Peyer's patch (tissue), 4 donors: ENCODE measurements around the gene BICRAL. TPM values are rescaled to one million over a fixed set of nuclear protein-coding genes. Genes with fewer than 3 reads are reported as not detected.

Experiments
- DNase-seq, 3 donors: peaks; one replicate each; pipeline ENCODE4 v3.0.0-alpha.2; 2017 to 2019
- H3K27ac ChIP-seq, 4 donors: fragments of 200-600 bp; sonication (generic); one replicate each; pipeline ENCODE4 v1.5.1; 2016 to 2019
- H3K27me3 ChIP-seq, 2 donors: fragments of 200-600 bp; sonication (generic); one replicate each; pipeline ENCODE4 v1.5.1; 2019
- H3K36me3 ChIP-seq, 3 donors: fragments of 200-600 bp; sonication (generic); one replicate each; pipeline ENCODE4 v1.5.1; 2016 to 2019
- H3K4me1 ChIP-seq, 4 donors: fragments of 200-600 bp; sonication (generic); one replicate each; pipeline ENCODE4 v1.5.1; 2016 to 2019
- H3K4me3 ChIP-seq, 4 donors: fragments of 200-600 bp; sonication (generic); 1 replicate in 3 of 4; 2 replicates in 1 of 4; pipeline ENCODE4 v1.5.1; 2016 to 2019; ENCODE audit warnings: mild to moderate bottlenecking in 1 of 4
- H3K9me3 ChIP-seq, 4 donors: fragments of 200-600 bp; sonication (generic); one replicate each; pipeline ENCODE4 v1.5.1; 2016 to 2019; ENCODE audit warnings: mild to moderate bottlenecking in 1 of 4
- CTCF ChIP-seq, 6 experiments: fragments of 450-650 bp in 4 of 6; fragments of 200-600 bp in 2 of 6; sonication (generic) in 1 of 6; IDR thresholded peaks; one replicate each; pipeline ENCODE4 v1.5.1; 2017 to 2019; ENCODE audit warnings: antibody characterized with exemption in 6 of 6, mild to moderate bottlenecking in 3 of 6, moderate library complexity in 1 of 6
- POLR2A ChIP-seq, 2 donors: fragments of 450-650 bp; IDR thresholded peaks; one replicate each; pipeline ENCODE4 v1.5.1; 2017; ENCODE audit warnings: antibody characterized with exemption in 2 of 2, mild to moderate bottlenecking in 2 of 2, moderate library complexity in 2 of 2
- total RNA-seq, 4 donors: library from RNA; depleted of rRNA; stranded (reverse); fragments of >200 nt; gene quantifications; one replicate each; pipeline ENCODE4 v1.1.0, GENCODE V29; 2016

Gene BICRAL
- total RNA-seq, 4 donors from 2014 or later = 15.3 to 20.1 (median 17.1) TPM

DNA sequence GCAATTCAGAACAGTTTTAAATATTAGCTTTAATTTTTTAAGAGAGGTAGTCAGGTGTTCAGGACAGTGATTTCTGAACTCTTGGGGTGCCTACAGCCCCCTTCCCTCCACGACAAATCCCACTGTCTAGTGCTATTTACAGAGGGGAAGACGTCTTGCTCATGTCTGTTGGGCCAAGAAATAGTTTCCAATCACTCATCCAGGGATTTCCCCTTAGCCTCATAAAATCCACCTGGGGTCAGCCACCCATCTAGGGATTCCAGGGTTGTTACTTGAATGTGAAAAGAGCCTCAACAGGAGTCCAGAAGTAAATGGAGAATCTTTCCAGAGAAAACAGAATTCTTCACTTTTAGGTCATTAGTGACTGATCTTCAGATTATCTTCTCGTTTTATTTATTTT is 37.0 kb downstream of the BICRAL start:
- Histone ChIP-seq H3K9me3 (no peaks in the 10 kb centered on the region), H3K4me1 (no peaks in the 10 kb centered on the region), H3K27me3 (no peaks in the 10 kb centered on the region), H3K27ac (no peak overlapping the region), H3K36me3 (peaks cover 0 to 12% (median 0%) of the 10 kb centered on the region in 3 donors), H3K4me3 (no peak overlapping the region)
- DNase-seq = no peak
- TF ChIP-seq POLR2A (IDR thresholded peaks at IDR 0.05) = no peak
- no peak for TF ChIP-seq CTCF (IDR thresholded peaks at IDR 0.05)

- H3K27ac ChIP-seq = peak overlapping the region in 2 of 4 donors; percentile 40 to 43
- H3K4me1 ChIP-seq = no peaks in the 10 kb centered on the region
- no peaks in the 10 kb centered on the region for H3K9me3 ChIP-seq
- TF ChIP-seq CTCF (IDR thresholded peaks at IDR 0.05) (peak in 3 of 6 experiments; percentile 30 to 40 (median 36)), POLR2A (IDR thresholded peaks at IDR 0.05) (no peak)
- no peaks in the 10 kb centered on the region for H3K27me3 ChIP-seq
- no peak for DNase-seq
- H3K36me3 ChIP-seq = peaks cover 0 to 23% (median 0%) of the 10 kb centered on the region in 3 donors
- H3K4me3 ChIP-seq = no peak overlapping the region
Measured at GRCh38 chr6:42819803-42820511, 38.1 kb downstream of the BICRAL start.

- H3K4me3 ChIP-seq = no peak overlapping the region
- DNase-seq = no peak
- H3K4me1 ChIP-seq = no peaks in the 10 kb centered on the region
- no peaks in the 10 kb centered on the region for H3K27me3 ChIP-seq
- TF ChIP-seq CTCF (IDR thresholded peaks at IDR 0.05) = no peak
- no peak for TF ChIP-seq POLR2A (IDR thresholded peaks at IDR 0.05)
- H3K9me3 ChIP-seq = no peaks in the 10 kb centered on the region
- peaks cover 0 to 28% (median 0%) of the 10 kb centered on the region in 3 donors for H3K36me3 ChIP-seq
- H3K27ac ChIP-seq = peak overlapping the region in 3 of 4 donors; percentile 20 to 43 (median 40)
Measured at GRCh38 chr6:42820512-42821340, 38.9 kb downstream of the BICRAL start.

DNA sequence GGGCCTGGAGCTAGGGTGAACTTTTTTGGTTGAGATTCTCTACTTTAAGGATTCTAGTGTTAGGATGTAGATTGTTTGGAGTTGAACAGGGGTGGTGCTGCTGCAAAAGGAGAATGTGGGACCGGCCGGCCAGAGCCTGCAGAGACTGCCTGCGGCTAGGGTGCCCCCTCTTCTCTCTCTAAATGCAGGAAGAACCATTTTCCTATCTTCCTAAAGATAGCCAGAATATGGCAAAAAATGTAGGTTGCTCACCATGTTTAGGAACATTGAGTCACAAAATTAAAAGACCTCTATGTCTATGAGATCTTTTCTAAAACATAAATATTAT is 39.5 kb downstream of the BICRAL start:
- Histone ChIP-seq H3K9me3 (no peaks in the 10 kb centered on the region), H3K36me3 (peaks cover 0 to 34% (median 0%) of the 10 kb centered on the region in 3 donors), H3K27me3 (no peaks in the 10 kb centered on the region), H3K27ac (peak overlapping the region in 3 of 4 donors; percentile 20 to 43 (median 40)), H3K4me3 (no peak overlapping the region), H3K4me1 (no peaks in the 10 kb centered on the region)
- TF ChIP-seq POLR2A (IDR thresholded peaks at IDR 0.05) (no peak), CTCF (IDR thresholded peaks at IDR 0.05) (no peak)
- DNase-seq = no peak

DNA sequence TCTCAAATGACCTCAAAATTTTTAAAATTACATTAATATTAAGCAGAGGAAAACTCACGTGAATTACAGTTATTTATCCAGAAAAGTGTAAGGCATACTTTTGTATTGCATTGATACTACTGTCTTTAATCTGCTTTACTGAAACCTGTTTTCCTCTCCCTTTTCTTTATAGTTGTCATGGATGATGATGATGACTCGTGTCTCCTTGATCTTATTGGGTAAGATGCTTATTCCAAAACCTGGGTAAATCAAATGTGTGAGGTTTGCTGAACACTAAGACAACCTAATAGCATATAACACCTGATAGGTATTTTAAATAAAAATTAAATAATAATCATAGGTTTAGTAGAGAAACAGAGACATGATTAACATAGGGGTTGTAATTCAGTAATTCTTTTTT is 40.0 kb downstream of the BICRAL start:
- Histone ChIP-seq H3K4me3 (no peak overlapping the region), H3K27ac (peak overlapping the region in 1 of 4 donors; percentile 43), H3K27me3 (no peaks in the 10 kb centered on the region), H3K36me3 (peaks cover 0 to 39% (median 0%) of the 10 kb centered on the region in 3 donors), H3K9me3 (no peaks in the 10 kb centered on the region), H3K4me1 (no peaks in the 10 kb centered on the region)
- no peak for DNase-seq
- TF ChIP-seq CTCF (IDR thresholded peaks at IDR 0.05) = no peak
- TF ChIP-seq POLR2A (IDR thresholded peaks at IDR 0.05) = no peak
